Panc1 (cell line): ENCODE results near the gene CCDC167.

Experiments used
- POLR2AphosphoS5 ChIP-seq: IDR thresholded peaks from 2 replicates; pipeline ENCODE4 v1.6.1; 2012; ENCODE audit warnings: mild to moderate bottlenecking, low read depth, low read length, moderate library complexity
- TF ChIP-seq, protein P1 (sequence below): fragments of 450-650 bp; IDR thresholded peaks from 2 replicates; pipeline ENCODE4 v1.5.1; 2017; ENCODE audit warnings: mild to moderate bottlenecking

DNA sequence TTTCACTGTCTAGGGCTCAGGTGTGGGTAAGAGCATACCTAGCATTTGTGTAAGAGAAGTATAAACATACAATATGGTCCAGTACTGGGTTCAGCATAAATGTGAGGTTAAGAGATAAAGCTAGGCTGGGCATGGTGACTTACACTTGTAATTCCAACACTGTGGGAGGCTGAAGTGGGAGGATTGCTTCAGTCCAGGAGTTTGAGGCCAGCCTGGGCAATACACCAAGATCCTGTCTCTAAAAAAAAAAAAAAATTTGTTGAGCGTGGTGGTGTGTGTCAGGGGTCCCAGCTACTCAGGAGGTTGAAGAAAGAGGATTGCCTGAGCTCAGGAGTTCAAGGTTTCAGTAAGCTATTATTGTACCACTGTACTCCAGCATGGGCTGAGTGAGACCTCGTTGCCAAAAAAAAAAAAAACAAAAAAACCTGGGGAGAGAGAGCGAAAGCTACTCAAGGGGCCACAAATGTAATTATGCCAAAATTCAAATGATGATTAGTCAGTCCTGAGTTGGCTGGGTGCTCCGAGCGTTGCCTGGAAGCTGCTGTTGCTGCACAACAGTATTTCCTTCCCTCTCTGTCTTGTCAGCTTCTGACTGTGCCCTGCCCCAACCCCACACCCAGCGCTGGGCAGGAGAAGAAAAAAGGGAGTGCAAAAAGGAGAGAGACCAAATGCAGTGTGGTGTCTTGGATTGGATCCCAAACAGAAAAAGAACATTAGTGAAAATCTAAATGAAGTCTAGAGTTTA, 42.7 kb downstream of the CCDC167 start:
- TF ChIP-seq, protein P1, sequence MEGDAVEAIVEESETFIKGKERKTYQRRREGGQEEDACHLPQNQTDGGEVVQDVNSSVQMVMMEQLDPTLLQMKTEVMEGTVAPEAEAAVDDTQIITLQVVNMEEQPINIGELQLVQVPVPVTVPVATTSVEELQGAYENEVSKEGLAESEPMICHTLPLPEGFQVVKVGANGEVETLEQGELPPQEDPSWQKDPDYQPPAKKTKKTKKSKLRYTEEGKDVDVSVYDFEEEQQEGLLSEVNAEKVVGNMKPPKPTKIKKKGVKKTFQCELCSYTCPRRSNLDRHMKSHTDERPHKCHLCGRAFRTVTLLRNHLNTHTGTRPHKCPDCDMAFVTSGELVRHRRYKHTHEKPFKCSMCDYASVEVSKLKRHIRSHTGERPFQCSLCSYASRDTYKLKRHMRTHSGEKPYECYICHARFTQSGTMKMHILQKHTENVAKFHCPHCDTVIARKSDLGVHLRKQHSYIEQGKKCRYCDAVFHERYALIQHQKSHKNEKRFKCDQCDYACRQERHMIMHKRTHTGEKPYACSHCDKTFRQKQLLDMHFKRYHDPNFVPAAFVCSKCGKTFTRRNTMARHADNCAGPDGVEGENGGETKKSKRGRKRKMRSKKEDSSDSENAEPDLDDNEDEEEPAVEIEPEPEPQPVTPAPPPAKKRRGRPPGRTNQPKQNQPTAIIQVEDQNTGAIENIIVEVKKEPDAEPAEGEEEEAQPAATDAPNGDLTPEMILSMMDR = no peak
- TF ChIP-seq POLR2AphosphoS5 = no peak
